GM19099 (cell line): ENCODE data around the gene SYNE4.
A peak's percentile ranks its signal among the peaks of the same experiment; 100 is the strongest.

Experiments
- POLR2A ChIP-seq: IDR thresholded peaks from 3 replicates; pipeline ENCODE4 v1.6.1; 2011; ENCODE audit warnings: low read depth; ENCODE audit not compliant: insufficient read length; ENCODE audit errors: extremely low read depth

SYNE4 gene

GRCh38 chr19:36030264-36031148, 21.9 kb upstream of the SYNE4 start:
- no peak for TF ChIP-seq POLR2A

GRCh38 chr19:36028313-36029041, 19.9 kb upstream of the SYNE4 start:
- TF ChIP-seq POLR2A: no peak

- no peak for TF ChIP-seq POLR2A
Measured at GRCh38 chr19:36027696-36028095, 19.1 kb upstream of the SYNE4 start.

- TF ChIP-seq POLR2A: no peak
Measured at GRCh38 chr19:36026091-36026876, 17.7 kb upstream of the SYNE4 start.

- TF ChIP-seq POLR2A: no peak
Measured at GRCh38 chr19:36025541-36025940, 16.9 kb upstream of the SYNE4 start.

- no peak for TF ChIP-seq POLR2A
Measured at GRCh38 chr19:36023432-36023831, 14.8 kb upstream of the SYNE4 start.

GRCh38 chr19:36019061-36019670, 10.6 kb upstream of the SYNE4 start:
- no peak for TF ChIP-seq POLR2A

DNA sequence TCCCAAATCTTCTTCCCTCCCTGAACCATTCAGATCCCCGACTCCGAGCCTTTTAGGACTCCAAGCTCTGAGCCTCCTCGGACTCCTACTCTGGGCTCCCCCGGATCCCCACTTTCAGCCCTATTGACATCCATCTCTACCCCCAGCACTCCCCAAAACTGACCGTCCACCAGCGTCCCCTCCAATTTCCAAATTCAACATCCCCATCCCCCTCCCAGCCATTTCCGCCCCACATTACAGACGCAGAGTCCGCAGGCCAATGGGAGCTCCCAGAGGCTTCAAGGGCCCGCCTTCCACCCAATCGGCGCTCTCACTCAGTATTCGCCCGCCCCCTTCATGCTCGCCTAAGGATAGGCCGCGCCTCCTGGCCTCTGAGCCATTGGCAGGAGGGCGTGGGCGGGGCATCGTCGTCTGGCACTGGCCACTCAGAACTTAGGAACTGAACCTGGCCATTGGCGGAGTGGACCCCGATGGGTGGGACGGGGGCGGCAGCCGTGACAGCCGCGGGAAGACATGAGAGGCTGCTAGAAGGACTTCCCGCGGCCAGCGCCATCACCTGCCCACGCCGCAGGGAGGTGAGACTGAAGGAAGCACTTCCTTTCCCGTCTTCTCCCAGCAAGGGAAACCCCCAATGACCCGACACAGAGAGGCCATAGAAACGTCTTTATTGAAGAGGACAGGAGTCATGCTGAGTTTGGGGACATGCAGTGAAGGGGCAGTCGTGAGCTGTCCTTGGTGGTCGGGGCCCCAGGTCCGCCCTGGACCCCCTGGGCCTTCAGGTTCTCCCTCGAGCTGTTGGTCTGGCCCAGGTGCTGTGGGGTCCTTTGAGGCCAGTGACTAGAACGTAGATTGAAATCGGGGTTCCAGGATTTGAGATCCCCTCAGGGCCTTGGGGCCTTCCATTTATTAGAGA, 5.7 kb upstream of the SYNE4 start, which contains the start of gene ALKBH6:
ALKBH6 (minus strand) TSS at position 202 of the 913 bp plus-strand sequence. CDS start 816 bp downstream, outside the sequence.
- peak; percentile 61 for TF ChIP-seq POLR2A

- no peak for TF ChIP-seq POLR2A
Measured at GRCh38 chr19:36013280-36014011, 4.8 kb upstream of the SYNE4 start.

- TF ChIP-seq POLR2A: no peak
Measured at GRCh38 chr19:36010402-36010801, 1.8 kb upstream of the SYNE4 start.

DNA sequence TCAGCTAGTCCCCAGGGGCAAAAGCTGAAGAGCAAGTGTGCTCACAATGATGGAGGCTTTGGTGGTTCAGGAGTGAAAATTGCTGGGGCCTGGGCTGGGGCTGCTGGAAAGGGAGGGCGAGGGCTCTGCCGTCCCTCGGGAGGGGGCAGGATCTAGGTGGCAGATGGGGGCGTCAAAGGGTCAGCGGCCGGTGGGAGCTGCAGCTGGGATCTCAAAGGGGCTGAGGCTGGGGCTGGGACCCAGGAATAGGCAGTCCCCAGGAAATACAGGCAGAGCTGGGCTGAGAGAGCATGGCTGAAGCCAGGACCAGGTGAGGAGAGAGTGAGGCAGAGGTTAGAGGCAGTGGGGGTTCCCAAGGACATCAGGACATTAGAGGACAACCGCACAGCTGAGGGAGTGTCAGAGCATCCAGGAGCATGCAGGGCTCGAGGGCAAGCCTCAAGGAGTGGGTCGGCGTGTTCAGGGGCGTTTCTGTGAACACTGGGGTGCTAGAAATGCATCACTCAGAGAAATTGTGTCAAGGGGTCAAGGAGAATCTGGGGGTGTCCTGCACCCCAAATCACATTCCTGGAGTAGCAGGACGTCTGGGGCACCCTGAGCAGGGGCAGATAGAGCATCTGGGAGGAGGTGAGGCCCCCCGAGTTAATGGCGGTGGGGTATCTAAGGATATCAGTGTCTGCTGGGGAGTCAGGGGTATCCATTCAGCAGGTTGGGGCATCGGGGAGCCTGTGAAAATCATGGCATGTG, 1.2 kb upstream of the SYNE4 start:
- no peak for TF ChIP-seq POLR2A

DNA sequence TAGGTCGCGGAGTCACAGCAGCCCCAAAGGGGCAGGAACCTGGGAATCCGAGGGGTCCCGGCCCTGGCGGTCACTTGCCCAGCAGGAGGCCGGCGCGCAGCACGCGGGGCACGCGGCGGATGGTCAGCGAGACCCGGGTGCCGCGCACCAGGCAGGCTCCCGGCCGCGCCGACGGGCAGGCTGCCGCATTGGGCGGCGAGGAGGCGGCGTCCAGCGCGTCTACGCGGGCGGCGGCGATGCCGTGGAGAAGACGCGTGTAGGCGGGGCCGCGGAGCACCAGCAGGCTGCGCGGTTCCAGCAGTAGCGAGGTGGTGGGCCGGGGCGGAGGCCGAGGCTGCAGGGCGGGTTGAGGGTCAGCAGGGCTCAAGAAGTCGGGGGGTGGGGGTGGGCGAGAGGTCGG, 607 bp upstream of the SYNE4 start:
- TF ChIP-seq POLR2A: no peak

GRCh38 chr19:36006955-36007354, 1.7 kb downstream of the SYNE4 start:
- TF ChIP-seq POLR2A: no peak

DNA sequence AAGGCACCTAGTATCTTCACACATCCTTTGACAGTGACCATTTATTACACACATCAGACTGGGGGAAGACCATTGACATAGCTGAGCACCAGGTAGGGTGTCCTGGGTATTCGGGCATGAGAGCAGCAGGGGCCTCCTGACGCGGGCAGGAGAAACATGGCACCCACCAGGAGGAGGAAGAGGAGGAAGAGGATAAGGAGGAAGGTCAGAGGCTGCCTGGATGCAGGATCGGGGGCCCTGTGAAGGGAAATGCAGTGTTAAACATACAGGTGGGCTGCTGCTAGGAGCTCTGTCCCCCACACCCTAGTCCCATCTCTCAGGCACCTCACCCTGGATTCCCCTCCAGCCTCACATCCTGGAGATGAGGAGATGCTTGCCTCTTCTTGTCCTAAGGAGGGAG, 5.3 kb downstream of the SYNE4 start:
- TF ChIP-seq POLR2A: no peak
